Activated CD8-positive, alpha-beta memory T cell treated with anti-CD3 and anti-CD28 coated beads, Interleukin-2, amount 50 U/mL, for 24 hours (primary cell): ENCODE results near the gene DDX3X.
"Not testable (repeated sequence)": the region's sequence is repeated elsewhere in the genome, so short reads cannot be mapped to it uniquely, and the experiment has no call there.

Experiments used
- DNase-seq: peaks from one replicate; pipeline ENCODE4 v3.0.0-alpha.2; 2020; ENCODE audit errors: extremely low read depth

The DDX3X gene

GRCh38 chrX:41373989-41374606, 40.1 kb downstream of the DDX3X start:
- DNase-seq = no peak

- DNase-seq = no peak
These were observed 43.7 kb downstream of the DDX3X start for GRCh38 chrX:41377624-41378023.

- no peak for DNase-seq
These were observed 47.7 kb downstream of the DDX3X start for GRCh38 chrX:41381685-41382084.

GRCh38 chrX:41382714-41383645, 49.0 kb downstream of the DDX3X start:
- DNase-seq = no peak

- DNase-seq = no peak
These were observed 50.2 kb downstream of the DDX3X start for GRCh38 chrX:41384051-41384705.

GRCh38 chrX:41386222-41386990, 52.4 kb downstream of the DDX3X start:
- no peak for DNase-seq

- no peak for DNase-seq
These were observed 54.6 kb downstream of the DDX3X start for GRCh38 chrX:41388543-41388942.

GRCh38 chrX:41389311-41389888, 55.4 kb downstream of the DDX3X start:
- no peak for DNase-seq

GRCh38 chrX:41390576-41390975, 56.6 kb downstream of the DDX3X start:
- DNase-seq = not testable (repeated sequence)

- no peak for DNase-seq
These were observed 57.6 kb downstream of the DDX3X start for GRCh38 chrX:41391606-41392005.

- no peak for DNase-seq
These were observed 60.3 kb downstream of the DDX3X start for GRCh38 chrX:41394293-41394692.

- no peak for DNase-seq
These were observed 63.3 kb downstream of the DDX3X start for GRCh38 chrX:41397219-41397618.

- DNase-seq = no peak
These were observed 63.8 kb downstream of the DDX3X start for GRCh38 chrX:41397768-41398167.

- not testable (repeated sequence) for DNase-seq
These were observed 68.6 kb downstream of the DDX3X start for GRCh38 chrX:41402556-41402955.

GRCh38 chrX:41405551-41405950, 71.6 kb downstream of the DDX3X start:
- no peak for DNase-seq

- no peak for DNase-seq
These were observed 72.2 kb downstream of the DDX3X start for GRCh38 chrX:41406201-41406600.

- no peak for DNase-seq
These were observed 73.9 kb downstream of the DDX3X start for GRCh38 chrX:41407816-41408215.

- no peak for DNase-seq
These were observed 74.6 kb downstream of the DDX3X start for GRCh38 chrX:41408576-41408975.

GRCh38 chrX:41409006-41409405, 75.0 kb downstream of the DDX3X start:
- DNase-seq = no peak

- not testable (repeated sequence) for DNase-seq
These were observed 77.3 kb downstream of the DDX3X start for GRCh38 chrX:41411222-41411621.

GRCh38 chrX:41412261-41413081, 78.5 kb downstream of the DDX3X start:
- no peak for DNase-seq
